GM21528 (cell line): Measurements from ENCODE around the gene SPSB1.

Experiments used
- ATAC-seq: cut with Tn5 transposase; IDR thresholded peaks from one replicate; pipeline ENCODE4 v1.9.1; 2021; ENCODE audit warnings: mild to moderate bottlenecking, moderate library complexity; ENCODE audit not compliant: unreplicated experiment, low FRiP score

Gene SPSB1

GRCh38 chr1:9278585-9279153 lies 14.0 kb upstream of the SPSB1 start:
- no peak for ATAC-seq

- ATAC-seq = no peak
These were observed 13.4 kb upstream of the SPSB1 start for GRCh38 chr1:9279172-9279840.

- no peak for ATAC-seq
These were observed 12.5 kb upstream of the SPSB1 start for GRCh38 chr1:9280015-9280860.

- ATAC-seq = no peak
These were observed 11.4 kb upstream of the SPSB1 start for GRCh38 chr1:9281071-9281827.

GRCh38 chr1:9281908-9282695 lies 10.6 kb upstream of the SPSB1 start:
- no peak for ATAC-seq

GRCh38 chr1:9282696-9282955 lies 10.1 kb upstream of the SPSB1 start:
- no peak for ATAC-seq

- no peak for ATAC-seq
These were observed 8.6 kb upstream of the SPSB1 start for GRCh38 chr1:9284061-9284460.

GRCh38 chr1:9286556-9286955 lies 6.1 kb upstream of the SPSB1 start:
- ATAC-seq = no peak

GRCh38 chr1:9289090-9289534 lies 3.6 kb upstream of the SPSB1 start:
- ATAC-seq = no peak

- no peak for ATAC-seq
These were observed 2.8 kb upstream of the SPSB1 start for GRCh38 chr1:9289711-9290485.

- no peak for ATAC-seq
These were observed 757 bp upstream of the SPSB1 start for GRCh38 chr1:9291914-9292360.

GRCh38 chr1:9293241-9293532 lies 493 bp downstream of the SPSB1 start:
- ATAC-seq = peak; percentile 25

- peak; percentile 22 for ATAC-seq
These were observed 1.1 kb downstream of the SPSB1 start for GRCh38 chr1:9293533-9294404.

- no peak for ATAC-seq
These were observed 1.7 kb downstream of the SPSB1 start for GRCh38 chr1:9294405-9294773.

GRCh38 chr1:9294910-9295636 lies 2.4 kb downstream of the SPSB1 start:
- ATAC-seq = no peak

GRCh38 chr1:9295884-9296283 lies 3.2 kb downstream of the SPSB1 start:
- no peak for ATAC-seq

- no peak for ATAC-seq
These were observed 4.2 kb downstream of the SPSB1 start for GRCh38 chr1:9296850-9297249.

- no peak for ATAC-seq
These were observed 5.1 kb downstream of the SPSB1 start for GRCh38 chr1:9297831-9298230.
